Testis (tissue), 2 donors: Measurements from ENCODE around the gene ZBTB46.

Experiments
- CTCF ChIP-seq, 3 experiments: fragments of 450-650 bp in 2 of 3; fragments of 200-600 bp in 1 of 3; sonication (generic) in 1 of 3; IDR thresholded peaks; one replicate each; pipeline ENCODE4 v1.5.1; 2016 to 2019; ENCODE audit warnings: antibody characterized with exemption in 3 of 3, mild to moderate bottlenecking in 2 of 3, moderate library complexity in 1 of 3
- POLR2A ChIP-seq: fragments of 450-650 bp; IDR thresholded peaks from one replicate; pipeline ENCODE4 v1.6.1; 2017; ENCODE audit warnings: antibody characterized with exemption, mild to moderate bottlenecking, moderate library complexity

- no peak for TF ChIP-seq CTCF (IDR thresholded peaks at IDR 0.05)
- TF ChIP-seq POLR2A, result no peak
Observed at GRCh38 chr20:63746751-63747315, 84.2 kb downstream of the ZBTB46 start.
